PC-9 (cell line): ENCODE data around the gene RBPMS2.

ENCODE experiments used
- EZH2 ChIP-seq: fragments of 200-600 bp; sonication (generic); IDR thresholded peaks from 2 replicates; pipeline ENCODE4 v1.8.0; 2017; ENCODE audit warnings: antibody characterized with exemption, low read depth
- TF ChIP-seq, protein P1 (sequence below): fragments of 200-600 bp; sonication (generic); conservative IDR thresholded peaks from 2 replicates; pipeline ENCODE4 v1.6.1; 2017; ENCODE audit warnings: mixed run types, antibody characterized with exemption, mild to moderate bottlenecking, moderate library complexity

- no peak for TF ChIP-seq EZH2
- TF ChIP-seq, protein P1, sequence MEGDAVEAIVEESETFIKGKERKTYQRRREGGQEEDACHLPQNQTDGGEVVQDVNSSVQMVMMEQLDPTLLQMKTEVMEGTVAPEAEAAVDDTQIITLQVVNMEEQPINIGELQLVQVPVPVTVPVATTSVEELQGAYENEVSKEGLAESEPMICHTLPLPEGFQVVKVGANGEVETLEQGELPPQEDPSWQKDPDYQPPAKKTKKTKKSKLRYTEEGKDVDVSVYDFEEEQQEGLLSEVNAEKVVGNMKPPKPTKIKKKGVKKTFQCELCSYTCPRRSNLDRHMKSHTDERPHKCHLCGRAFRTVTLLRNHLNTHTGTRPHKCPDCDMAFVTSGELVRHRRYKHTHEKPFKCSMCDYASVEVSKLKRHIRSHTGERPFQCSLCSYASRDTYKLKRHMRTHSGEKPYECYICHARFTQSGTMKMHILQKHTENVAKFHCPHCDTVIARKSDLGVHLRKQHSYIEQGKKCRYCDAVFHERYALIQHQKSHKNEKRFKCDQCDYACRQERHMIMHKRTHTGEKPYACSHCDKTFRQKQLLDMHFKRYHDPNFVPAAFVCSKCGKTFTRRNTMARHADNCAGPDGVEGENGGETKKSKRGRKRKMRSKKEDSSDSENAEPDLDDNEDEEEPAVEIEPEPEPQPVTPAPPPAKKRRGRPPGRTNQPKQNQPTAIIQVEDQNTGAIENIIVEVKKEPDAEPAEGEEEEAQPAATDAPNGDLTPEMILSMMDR = no peak
Observed at GRCh38 chr15:64739577-64740143, 35.7 kb downstream of the RBPMS2 start.
